HepG2 (cell line): ENCODE data around the gene TSNAXIP1. TPM values are rescaled to one million over a fixed set of nuclear protein-coding genes. Genes with fewer than 3 reads are reported as not detected.
A peak's percentile ranks its signal among the peaks of the same experiment; 100 is the strongest.

Experiments used
- BHLHE40 ChIP-seq: IDR thresholded peaks from 2 replicates; pipeline ENCODE4 v1.6.1; 2011; ENCODE audit warnings: low read length, improper control_type of control experiment
- FOSL1 ChIP-seq: sonication (generic); formaldehyde crosslinking; IDR thresholded peaks from 2 replicates; pipeline ENCODE4 v1.9.0; 2021; ENCODE audit warnings: missing genetic modification reagents, borderline replicate concordance
- FOXO1 ChIP-seq: sonication (generic); formaldehyde crosslinking; IDR thresholded peaks from 2 replicates; pipeline ENCODE4 v1.4.0; 2020; ENCODE audit warnings: missing genetic modification reagents
- GLMP ChIP-seq: sonication (generic); formaldehyde crosslinking; IDR thresholded peaks from 2 replicates; pipeline ENCODE4 v1.9.0; 2021; ENCODE audit warnings: missing genetic modification reagents, mild to moderate bottlenecking, borderline replicate concordance
- ISL2 ChIP-seq: sonication (generic); formaldehyde crosslinking; IDR thresholded peaks from 2 replicates; pipeline ENCODE4 v1.5.0; 2020; ENCODE audit warnings: missing genetic modification reagents
- NONO ChIP-seq, 2 experiments: fragments of 450-650 bp in 1 of 2; sonication (generic) in 1 of 2; formaldehyde crosslinking in 1 of 2; IDR thresholded peaks in 1 of 2; conservative IDR thresholded peaks in 1 of 2; 2 replicates each; pipeline versions ENCODE4 v1.6.1 to v1.8.0; 2017 to 2022; ENCODE audit warnings: mild to moderate bottlenecking in 1 of 2, missing genetic modification reagents in 1 of 2, moderate library complexity in 1 of 2
- RBAK ChIP-seq: sonication (generic); formaldehyde crosslinking; IDR thresholded peaks from 2 replicates; pipeline ENCODE4 v1.5.1; 2020; ENCODE audit warnings: mild to moderate bottlenecking, missing genetic modification reagents
- SP2 ChIP-seq: sonication (generic); formaldehyde crosslinking; IDR thresholded peaks from 2 replicates; pipeline ENCODE4 v1.5.1; 2020; ENCODE audit warnings: mild to moderate bottlenecking, missing genetic modification reagents
- TEAD3 ChIP-seq: optimal IDR thresholded peaks from 2 replicates; pipeline ENCODE3; 2016; ENCODE audit warnings: borderline replicate concordance
- ZNF512 ChIP-seq: sonication (generic); formaldehyde crosslinking; IDR thresholded peaks from 2 replicates; pipeline ENCODE4 v1.4.0; 2020; ENCODE audit warnings: mild to moderate bottlenecking, missing genetic modification reagents
- ZNF598 ChIP-seq: sonication (generic); formaldehyde crosslinking; IDR thresholded peaks from 2 replicates; pipeline ENCODE4 v1.5.1; 2020; ENCODE audit warnings: mild to moderate bottlenecking, missing genetic modification reagents, borderline replicate concordance
- ZNF646 ChIP-seq: sonication (generic); formaldehyde crosslinking; IDR thresholded peaks from 2 replicates; pipeline ENCODE4 v1.9.0; 2021; ENCODE audit warnings: mild to moderate bottlenecking, missing genetic modification reagents
- ZNF841 ChIP-seq: sonication (generic); formaldehyde crosslinking; IDR thresholded peaks from 2 replicates; pipeline ENCODE4 v1.8.1; 2023; ENCODE audit warnings: missing genetic modification reagents, borderline replicate concordance
- polyA plus RNA-seq, 8 experiments: library from polyadenylated mRNA; depleted of rRNA in 3 of 8; stranded (reverse) in 7 of 8; unstranded in 1 of 8; fragments of >200 nt; fragmentation: Illumina TruSeq in 4 of 8; extraction: Trizol in 4 of 8; gene quantifications; 2 replicates each; pipeline versions ENCODE4 v1.2.1 to v1.2.3, GENCODE V29; 2011 to 2016; ENCODE audit warnings: low read depth in 4 of 8, missing spikeins in 1 of 8, mixed read lengths in 1 of 8; ENCODE audit not compliant: insufficient read depth in 1 of 8
- total RNA-seq, 5 experiments: library from RNA; depleted of rRNA; stranded (reverse); fragments of >200 nt; fragmentation: Illumina TruSeq; extraction: Trizol; gene quantifications; 2 replicates each; pipeline ENCODE4 v1.2.3, GENCODE V29; 2016; ENCODE audit warnings: low read depth in 1 of 5

The TSNAXIP1 gene
- total and polyA plus RNA-seq, 2 of the 13 experiments (the other 11 are each of a cell fraction or from before 2014, with no cell fraction given): 0.37 to 0.86 TPM

- TF ChIP-seq ZNF646 (CRISPR knock-in tag) (0 out of 2 replicates have a peak, but pooled peaks have one; percentile 34), SP2 (CRISPR knock-in tag) (0 out of 2 replicates have a peak, but pooled peaks have one; percentile 49), ISL2 (CRISPR knock-in tag) (no peak; the same call in none of the 2 replicates), ZNF512 (CRISPR knock-in tag) (no peak), BHLHE40 (0 out of 2 replicates have a peak, but pooled peaks have one; percentile 6), FOSL1 (CRISPR knock-in tag) (no peak), ZNF841 (CRISPR knock-in tag) (no peak), NONO (IDR thresholded peaks at IDR 0.05) (no peak), NONO (CRISPR knock-in tag; conservative IDR thresholded peaks at IDR 0.05) (peak; percentile 93), RBAK (CRISPR knock-in tag) (peak; percentile 73; the same call in 1 of the 2 replicates), FOXO1 (CRISPR knock-in tag) (peak; percentile 3), GLMP (no peak), ZNF598 (peak; percentile 57), TEAD3 (CRISPR knock-in tag) (peak; percentile 66)
Observed at GRCh38 chr16:67846320-67847063, 39.8 kb downstream of the TSNAXIP1 start, which contains the start of gene NUTF2 (continued).
